Uterus (tissue), 2 donors: ENCODE results near the gene DHRS1.

Experiments
- CTCF ChIP-seq, 4 experiments: fragments of 200-600 bp in 2 of 4; fragments of 450-650 bp in 2 of 4; sonication (generic) in 2 of 4; IDR thresholded peaks; one replicate each; pipeline ENCODE4 v1.5.1; 2016 to 2019; ENCODE audit warnings: antibody characterized with exemption in 4 of 4, mild to moderate bottlenecking in 2 of 4, moderate library complexity in 1 of 4
- POLR2A ChIP-seq, 2 donors: fragments of 450-650 bp; IDR thresholded peaks; one replicate each; pipeline ENCODE4 v1.6.1; 2016; ENCODE audit warnings: antibody characterized with exemption in 2 of 2, mild to moderate bottlenecking in 1 of 2, moderate library complexity in 1 of 2

- no peak for TF ChIP-seq CTCF (IDR thresholded peaks at IDR 0.05)
- TF ChIP-seq POLR2A (IDR thresholded peaks at IDR 0.05): no peak
Measured at GRCh38 chr14:24246765-24247212, 52.8 kb downstream of the DHRS1 start.
